ENCODE measurements around the gene FAM107A. TPM values are rescaled to one million over a fixed set of nuclear protein-coding genes. Genes with fewer than 3 reads are reported as not detected.

The FAM107A gene
- total and polyA plus RNA-seq, 12 donors, result 18.3 to 149 (median 55.0) TPM

DNA sequence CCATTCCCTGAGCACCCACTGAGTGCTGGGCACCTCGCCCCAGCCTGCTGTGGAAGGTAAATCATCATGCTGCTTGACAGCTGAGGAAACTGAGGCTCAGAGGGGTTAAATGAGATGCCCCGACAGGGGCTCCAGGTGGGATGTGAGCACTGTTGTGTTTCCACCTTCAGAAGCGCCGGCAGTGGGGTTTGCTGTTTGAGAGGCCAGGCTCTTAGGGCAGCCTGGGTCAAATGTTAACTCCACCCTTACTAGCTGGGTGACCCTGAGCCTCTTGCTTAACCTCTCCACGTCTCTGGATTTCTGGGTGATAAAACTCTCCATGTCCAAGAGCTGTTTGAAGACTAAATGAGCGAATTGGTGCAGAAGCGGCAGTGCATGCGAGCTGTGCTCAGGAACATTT is 46.3 kb upstream of the FAM107A start:
- peak overlapping the region in 4 of 10 donors; percentile 64 to 94 (median 91) for H3K27ac ChIP-seq
- H3K4me3 ChIP-seq, result no peak overlapping the region
- no peak for DNase-seq
- H3K27me3 ChIP-seq, result no peaks in the 10 kb centered on the region
- no peak for ATAC-seq
- no peaks in the 10 kb centered on the region for H3K36me3 ChIP-seq
- peaks cover 3 to 57% (median 35%) of the 10 kb centered on the region in 9 donors for H3K4me1 ChIP-seq
- WGBS, 2 donors, result 76 to 79% methylated on average over 8 of the region's 8 CpGs
- H3K9me3 ChIP-seq, result no peaks in the 10 kb centered on the region
- TF ChIP-seq, protein P1, sequence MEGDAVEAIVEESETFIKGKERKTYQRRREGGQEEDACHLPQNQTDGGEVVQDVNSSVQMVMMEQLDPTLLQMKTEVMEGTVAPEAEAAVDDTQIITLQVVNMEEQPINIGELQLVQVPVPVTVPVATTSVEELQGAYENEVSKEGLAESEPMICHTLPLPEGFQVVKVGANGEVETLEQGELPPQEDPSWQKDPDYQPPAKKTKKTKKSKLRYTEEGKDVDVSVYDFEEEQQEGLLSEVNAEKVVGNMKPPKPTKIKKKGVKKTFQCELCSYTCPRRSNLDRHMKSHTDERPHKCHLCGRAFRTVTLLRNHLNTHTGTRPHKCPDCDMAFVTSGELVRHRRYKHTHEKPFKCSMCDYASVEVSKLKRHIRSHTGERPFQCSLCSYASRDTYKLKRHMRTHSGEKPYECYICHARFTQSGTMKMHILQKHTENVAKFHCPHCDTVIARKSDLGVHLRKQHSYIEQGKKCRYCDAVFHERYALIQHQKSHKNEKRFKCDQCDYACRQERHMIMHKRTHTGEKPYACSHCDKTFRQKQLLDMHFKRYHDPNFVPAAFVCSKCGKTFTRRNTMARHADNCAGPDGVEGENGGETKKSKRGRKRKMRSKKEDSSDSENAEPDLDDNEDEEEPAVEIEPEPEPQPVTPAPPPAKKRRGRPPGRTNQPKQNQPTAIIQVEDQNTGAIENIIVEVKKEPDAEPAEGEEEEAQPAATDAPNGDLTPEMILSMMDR (IDR thresholded peaks at IDR 0.05), result no peak
- intact Hi-C loops (cut with DNase I), result no loop called here

DNA sequence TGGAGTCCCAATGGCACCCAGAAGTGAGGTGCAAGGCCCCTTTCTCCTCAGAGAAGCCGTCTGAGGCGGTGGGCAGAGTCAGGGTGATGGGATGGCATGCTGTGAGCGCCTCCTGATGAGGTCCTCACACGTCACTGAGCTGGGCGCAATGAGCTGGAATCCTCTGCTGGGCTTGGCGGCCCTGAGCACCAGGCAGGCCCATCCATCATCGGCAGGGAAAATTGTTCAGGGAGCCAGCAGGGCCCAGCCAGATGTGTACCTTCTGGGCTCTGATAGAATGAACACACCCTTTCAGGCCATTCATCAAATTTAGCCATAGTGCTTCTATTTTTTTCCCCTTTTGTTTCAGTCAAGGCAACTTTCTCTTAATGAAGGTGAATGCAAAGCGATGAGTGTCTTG is 45.7 kb upstream of the FAM107A start:
- DNase-seq (no peak), ATAC-seq (no peak)
- Histone ChIP-seq H3K4me1 (peaks cover 3 to 51% (median 29%) of the 10 kb centered on the region in 9 donors), H3K36me3 (no peaks in the 10 kb centered on the region), H3K4me3 (no peak overlapping the region), H3K9me3 (no peaks in the 10 kb centered on the region), H3K27ac (no peak overlapping the region), H3K27me3 (no peaks in the 10 kb centered on the region)
- TF ChIP-seq, protein P1 (IDR thresholded peaks at IDR 0.05), result no peak
- intact Hi-C loops (cut with DNase I), result no loop called here
- 95 to 96% methylated on average over 8 of the region's 8 CpGs for WGBS, 2 donors

DNA sequence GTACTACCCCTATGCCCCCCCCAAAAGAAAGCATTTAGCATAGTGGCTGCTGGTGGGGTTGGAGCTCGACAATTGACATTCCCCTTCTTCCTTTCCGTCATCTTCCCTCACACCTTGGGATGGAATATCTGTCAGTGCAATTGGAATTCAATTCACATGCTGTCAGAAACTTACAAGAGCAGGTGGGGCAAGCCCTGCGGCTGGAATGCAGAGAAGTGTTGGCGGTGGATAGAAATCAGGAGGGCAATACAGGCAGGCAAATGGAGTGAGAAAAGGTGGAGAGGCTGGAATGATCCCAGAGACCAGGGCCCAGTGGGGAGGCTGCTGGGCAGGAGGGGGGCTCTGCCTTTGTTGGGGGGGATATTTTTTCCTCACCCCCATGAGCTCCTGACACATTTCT is 45.2 kb upstream of the FAM107A start:
- H3K27ac ChIP-seq, result peak overlapping the region in 1 of 10 donors; percentile 73
- ATAC-seq (no peak), DNase-seq (no peak)
- intact Hi-C loops (cut with DNase I), result no loop called here
- TF ChIP-seq, protein P1 (IDR thresholded peaks at IDR 0.05), result no peak
- H3K36me3 ChIP-seq, result no peaks in the 10 kb centered on the region
- no peaks in the 10 kb centered on the region for H3K27me3 ChIP-seq
- WGBS, 2 donors, result 87 to 89% methylated on average over 4 of the region's 4 CpGs
- H3K9me3 ChIP-seq, result no peaks in the 10 kb centered on the region
- peaks cover 3 to 51% (median 26%) of the 10 kb centered on the region in 9 donors for H3K4me1 ChIP-seq
- H3K4me3 ChIP-seq, result no peak overlapping the region

DNA sequence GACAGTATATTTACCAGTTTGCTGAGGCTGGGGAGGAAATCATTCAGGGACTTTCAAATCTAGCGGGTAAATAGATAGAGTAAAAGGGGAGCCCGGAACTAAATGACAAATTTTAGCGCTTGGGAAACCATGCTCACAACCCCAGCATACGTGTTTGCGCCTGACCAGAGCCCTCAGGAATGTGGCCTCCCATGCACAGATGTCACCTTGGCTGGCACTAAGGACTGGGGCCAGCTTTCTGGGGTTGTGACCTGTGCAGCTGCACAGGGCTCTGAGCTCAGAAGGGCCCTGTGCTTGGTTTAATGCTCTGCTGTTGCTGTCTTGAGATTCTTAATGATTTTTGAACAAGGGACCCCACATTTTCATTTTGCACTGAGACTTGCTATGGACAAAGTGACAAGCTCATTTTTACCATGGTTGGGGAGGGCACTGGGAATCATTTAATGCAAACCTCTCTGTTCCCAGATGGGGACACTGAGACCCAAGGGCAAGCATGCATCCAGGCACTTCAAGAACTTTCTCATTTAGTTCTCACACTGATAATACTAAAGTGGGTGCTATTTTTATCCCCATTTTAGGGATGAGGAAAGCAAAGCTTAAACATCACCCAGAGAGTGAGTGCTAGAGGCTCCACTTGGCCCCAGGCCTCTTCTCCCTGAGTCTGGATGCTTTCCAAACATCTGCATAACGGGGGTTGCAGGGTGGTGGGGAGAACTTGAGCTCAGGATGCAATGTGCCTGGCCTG is 44.1 kb upstream of the FAM107A start:
- peak overlapping the region in 9 of 10 donors; percentile 8 to 79 (median 54) for H3K27ac ChIP-seq
- intact Hi-C loops (cut with DNase I), result no loop called here
- H3K4me3 ChIP-seq, result no peak overlapping the region
- TF ChIP-seq, protein P1 (IDR thresholded peaks at IDR 0.05), result no peak
- no peaks in the 10 kb centered on the region for H3K9me3 ChIP-seq
- DNase-seq (no peak), ATAC-seq (peak in 7 of 8 donors; percentile 43 to 81 (median 55))
- H3K27me3 ChIP-seq, result no peaks in the 10 kb centered on the region
- WGBS, 2 donors, result 69 to 71% methylated on average over 6 of the region's 6 CpGs
- no peaks in the 10 kb centered on the region for H3K36me3 ChIP-seq
- H3K4me1 ChIP-seq, result peaks cover 3 to 47% (median 23%) of the 10 kb centered on the region in 9 donors

Measured in heart right ventricle (tissue), 16 donors.